Embryonic facial prominence (tissue), 1 donor: ENCODE measurements around the gene TUBGCP6.

Source experiments
- DNase-seq: peaks from one replicate; pipeline ENCODE4 v3.0.0-alpha.2; 2016; ENCODE audit errors: extremely low spot score

The TUBGCP6 gene

GRCh38 chr22:50250555-50251476, 6.0 kb upstream of the TUBGCP6 start, which contains the start of gene HDAC10:
HDAC10 (minus strand) TSS chr22:50251265; CDS start chr22:50251032, 233 bp downstream.
- no peak for DNase-seq

GRCh38 chr22:50250249-50250554, 5.4 kb upstream of the TUBGCP6 start:
- DNase-seq = no peak

DNA sequence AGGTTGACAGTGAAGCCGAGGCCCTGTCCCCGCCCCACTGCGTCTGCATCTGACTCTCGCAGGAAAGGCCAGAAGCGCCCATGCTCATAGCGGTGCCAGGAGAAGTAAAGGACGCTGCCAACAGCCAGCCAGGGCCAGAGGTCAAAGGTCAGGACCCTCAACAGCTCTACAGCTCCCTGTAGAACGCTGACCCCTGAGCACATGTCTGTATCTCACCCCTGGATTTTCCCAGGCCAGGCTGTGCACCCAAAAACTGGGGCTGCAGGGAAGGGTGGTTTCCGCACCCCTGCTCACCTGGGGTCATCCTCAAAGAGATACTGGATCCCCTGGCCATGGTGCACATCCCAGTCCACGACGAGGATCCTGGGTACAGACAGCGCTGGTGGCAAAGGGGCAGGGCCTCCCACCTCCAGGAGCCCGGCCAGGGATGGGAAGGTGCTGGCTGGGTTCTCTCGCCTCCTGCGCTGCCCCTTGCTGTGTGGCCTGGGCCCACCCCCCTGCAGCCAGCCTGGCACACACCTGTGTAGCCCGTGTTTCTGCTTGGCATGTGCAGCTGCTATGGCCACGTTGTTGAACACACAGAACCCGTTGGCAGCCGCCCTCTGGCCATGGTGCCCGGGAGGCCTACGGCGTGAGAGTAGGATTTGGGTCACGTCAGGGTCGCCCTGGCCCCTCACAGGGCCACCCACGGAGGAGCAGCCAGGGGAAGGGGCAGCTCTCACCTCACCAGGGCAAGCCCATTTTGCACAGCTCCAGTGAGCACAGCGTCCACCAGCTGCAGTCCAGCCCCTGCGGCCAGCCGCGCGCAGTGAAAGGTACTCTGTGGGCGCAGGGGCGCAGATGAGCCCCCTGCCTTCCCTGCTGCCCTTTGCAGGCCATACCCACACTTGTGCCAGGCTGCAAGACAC, 4.8 kb upstream of the TUBGCP6 start:
- DNase-seq = no peak

- DNase-seq = no peak
Measured at GRCh38 chr22:50248196-50249081, 3.6 kb upstream of the TUBGCP6 start.

DNA sequence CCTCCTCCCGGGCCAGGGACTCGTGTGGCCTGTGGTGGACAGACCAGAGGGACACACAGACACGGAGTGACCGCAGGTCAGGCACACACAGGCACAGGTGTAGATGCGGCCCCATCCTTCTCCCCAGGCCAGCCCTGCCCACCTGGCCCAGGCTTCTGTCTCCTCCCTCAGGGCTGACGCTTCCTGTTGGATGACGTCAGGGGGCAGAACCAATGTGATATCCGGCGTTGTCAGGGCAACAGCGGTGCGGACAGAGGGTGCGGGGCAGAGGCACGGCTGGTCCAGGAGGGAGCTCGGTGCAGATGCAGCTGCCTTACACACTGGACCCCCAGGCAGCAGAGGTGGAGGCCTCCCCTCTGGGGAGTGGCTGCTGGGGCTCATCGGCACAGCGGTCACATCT, 2.9 kb upstream of the TUBGCP6 start:
- no peak for DNase-seq

GRCh38 chr22:50246242-50247175, 1.7 kb upstream of the TUBGCP6 start:
- no peak for DNase-seq

DNA sequence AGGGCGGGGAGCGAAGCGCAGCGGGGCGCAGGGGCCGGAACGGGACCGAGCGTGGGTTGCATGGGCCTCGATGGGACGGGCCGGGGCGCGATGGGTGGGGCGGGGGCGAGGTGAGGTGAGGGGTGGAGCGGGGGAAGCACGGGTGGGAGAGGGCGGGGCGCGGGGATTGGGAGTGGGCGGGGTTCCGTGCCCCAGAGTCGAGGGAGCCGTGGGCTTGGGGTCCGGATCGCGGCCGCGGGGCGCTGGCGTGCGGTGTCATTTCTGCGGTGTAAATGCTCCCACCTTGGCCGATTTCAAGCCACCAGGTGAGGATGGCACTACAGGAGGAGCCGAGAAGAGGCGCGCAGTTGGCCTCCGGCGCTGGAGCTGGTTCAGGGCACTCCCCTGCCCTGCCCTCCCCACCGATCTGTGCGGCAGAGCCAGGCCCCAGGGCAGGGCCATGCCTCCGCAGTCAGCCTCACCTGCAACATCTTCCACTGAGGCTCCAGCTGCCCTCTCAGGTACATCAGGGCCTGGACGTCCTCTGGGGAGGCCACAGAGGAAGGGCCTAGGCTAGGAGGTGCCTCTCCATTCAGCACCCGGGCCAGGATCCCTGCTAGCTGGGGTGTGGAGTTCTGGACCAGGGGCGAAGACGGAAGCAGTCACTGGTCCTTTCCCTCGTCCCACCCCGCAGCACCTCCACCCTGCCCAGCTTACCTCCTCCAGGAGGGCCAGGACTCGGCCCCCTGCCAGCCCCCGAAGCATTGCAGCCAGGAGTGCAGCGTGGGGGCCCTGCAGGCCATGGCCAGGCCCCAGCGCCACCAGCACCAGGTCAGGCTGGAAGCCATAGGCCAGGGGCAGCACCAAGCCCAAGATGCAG, 620 bp upstream of the TUBGCP6 start:
- DNase-seq = no peak

- no peak for DNase-seq
Measured at GRCh38 chr22:50243685-50244419, 971 bp downstream of the TUBGCP6 start.

DNA sequence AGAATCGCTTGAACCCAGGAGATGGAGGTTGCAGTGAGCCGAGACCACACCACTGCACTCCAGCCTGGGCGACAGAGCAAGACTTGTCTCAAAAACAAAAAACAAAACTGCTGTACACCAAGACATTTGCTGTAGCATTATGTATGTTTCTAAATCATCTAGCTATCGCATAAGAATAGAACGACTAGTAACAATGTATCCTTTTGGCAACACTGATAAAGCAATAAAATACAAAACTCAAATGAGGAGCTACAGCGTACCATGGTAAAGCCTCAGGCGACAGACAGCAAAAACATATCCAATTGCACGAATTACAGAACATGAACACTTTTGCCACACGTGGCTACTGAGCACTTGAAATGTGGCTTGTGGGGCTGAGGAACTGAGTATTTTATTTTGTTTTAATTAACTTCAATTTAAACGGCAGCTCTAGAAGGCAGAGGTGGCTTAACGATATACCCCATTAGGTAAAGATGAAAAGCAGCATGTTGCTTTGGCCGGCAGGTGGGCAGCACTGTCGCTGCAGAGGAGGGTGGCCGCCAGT, 2.3 kb downstream of the TUBGCP6 start:
- no peak for DNase-seq

DNA sequence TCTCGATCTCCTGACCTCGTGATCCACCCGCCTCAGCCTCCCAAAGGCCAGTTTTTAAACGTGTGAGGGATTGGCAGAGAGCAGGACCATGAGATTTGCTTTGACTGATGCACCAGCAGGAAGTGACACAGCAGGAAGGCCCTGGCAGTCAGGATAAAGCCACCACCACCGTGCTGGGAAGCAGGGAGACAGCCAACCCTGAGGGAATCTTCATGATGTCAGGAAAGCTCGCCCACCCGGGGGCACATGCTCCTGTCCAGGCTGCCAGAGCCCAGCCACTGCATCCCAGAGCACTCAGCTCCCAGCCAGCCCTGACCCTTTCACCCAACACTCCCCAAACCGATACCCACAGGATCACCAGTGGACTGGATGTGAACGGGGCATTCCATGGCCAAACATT, 6.1 kb downstream of the TUBGCP6 start:
- no peak for DNase-seq

GRCh38 chr22:50236731-50237409, 8.0 kb downstream of the TUBGCP6 start:
- DNase-seq = no peak

DNA sequence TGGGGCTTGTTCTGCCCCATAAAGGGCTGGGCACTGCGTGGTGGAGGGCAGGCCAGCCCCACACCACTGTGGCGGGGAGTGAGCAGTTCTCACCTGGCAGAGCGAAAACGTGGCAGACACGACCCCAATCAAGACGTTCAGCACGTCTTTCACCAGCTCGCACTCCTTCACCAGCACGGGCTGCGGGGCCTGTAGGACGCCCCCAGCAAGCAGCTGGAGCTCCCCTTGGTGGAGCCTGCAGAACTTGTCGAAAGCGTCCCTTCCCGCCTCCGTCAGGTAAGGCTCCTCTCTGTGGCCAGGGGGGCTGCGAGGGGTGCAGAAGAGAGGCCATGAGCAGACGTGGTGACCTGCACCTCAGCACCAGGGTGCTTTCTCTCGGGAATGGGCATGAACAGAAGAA, 11.6 kb downstream of the TUBGCP6 start:
- no peak for DNase-seq

DNA sequence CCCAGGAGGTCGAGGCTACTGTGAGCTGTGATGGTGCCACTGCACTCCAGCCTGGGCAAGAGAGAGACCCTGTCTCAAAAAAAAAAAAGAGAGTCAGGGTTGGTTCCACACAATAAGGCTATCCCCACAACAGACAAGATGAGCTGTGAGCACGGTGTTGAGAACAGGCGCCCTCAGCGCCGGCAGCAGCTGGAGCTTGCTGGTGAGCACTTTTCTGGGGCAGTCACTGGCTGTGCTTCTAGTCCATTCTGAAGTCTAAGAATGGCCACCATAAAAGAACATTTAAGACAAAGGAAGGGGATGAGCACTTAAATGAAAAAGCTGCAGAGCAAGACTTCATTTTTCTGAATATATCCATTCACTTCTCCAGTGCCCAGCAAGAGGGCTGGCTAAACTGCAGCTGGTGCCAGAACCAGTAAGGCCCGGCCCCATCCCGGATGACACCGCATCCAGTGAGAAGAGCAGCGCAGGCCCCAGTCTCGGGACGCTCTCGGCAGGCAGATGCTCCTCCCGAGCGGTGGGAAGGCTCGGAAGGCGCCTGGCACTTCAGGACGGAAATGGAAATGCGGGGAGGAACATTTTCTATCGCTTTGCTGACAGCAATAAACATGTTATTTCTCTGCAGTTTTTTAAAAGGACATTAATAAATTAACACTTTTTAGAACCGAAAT, 12.2 kb downstream of the TUBGCP6 start:
- no peak for DNase-seq

GRCh38 chr22:50229370-50229769, 15.5 kb downstream of the TUBGCP6 start:
- DNase-seq = no peak

DNA sequence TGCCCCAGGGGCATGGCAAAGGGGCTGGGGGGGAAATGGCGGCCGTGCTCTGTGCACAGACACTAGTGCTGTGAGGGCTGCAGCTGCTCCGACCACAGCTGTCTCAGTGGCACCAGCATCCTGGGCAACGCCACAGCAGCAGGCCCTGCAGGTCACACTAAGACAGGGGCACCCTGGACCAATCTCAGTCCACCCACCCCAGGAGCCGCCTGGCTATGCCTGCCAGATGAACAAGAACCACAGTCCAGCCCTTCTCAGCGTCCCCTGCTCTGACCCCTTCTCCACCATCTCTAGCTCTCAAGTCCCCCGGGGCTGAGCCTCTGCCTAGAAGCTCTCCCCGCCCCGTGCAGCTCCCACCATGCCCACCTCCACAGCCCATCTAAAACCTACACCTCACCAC, 16.5 kb downstream of the TUBGCP6 start:
- DNase-seq = no peak

DNA sequence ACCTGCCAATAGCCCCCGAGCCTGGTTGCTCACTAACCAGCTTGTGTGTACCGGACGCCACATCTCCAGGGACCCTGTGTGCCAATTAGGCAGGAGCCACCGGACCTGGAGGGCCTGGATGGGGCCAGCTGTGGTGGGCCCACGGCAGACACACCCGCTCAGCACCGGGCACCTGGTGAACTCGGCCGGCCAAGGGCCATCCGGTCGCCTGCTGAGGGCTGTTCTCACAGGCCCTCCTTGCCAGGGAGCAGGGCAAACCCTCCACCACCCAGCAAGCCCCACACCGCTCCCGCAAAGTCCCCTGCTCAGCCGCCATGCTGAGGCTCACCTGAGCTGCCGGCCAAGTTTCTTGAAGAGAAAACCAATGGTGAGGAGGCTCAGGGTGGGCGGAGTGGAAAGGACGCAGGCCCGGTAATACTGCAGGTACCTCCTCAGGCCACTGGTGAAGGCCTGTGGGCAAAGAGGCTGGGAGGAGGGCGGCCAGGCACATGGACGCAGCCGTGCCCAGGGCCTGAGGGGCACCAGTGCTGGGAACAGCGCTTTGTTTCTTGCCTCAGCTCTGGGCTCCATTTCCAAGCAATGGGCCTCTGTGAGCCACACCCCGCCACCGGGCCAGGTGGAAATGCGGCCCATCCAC, 17.1 kb downstream of the TUBGCP6 start:
- DNase-seq = no peak

GRCh38 chr22:50226875-50227165, 18.0 kb downstream of the TUBGCP6 start:
- DNase-seq = no peak
